Common myeloid progenitor, CD34-positive (primary cell): ENCODE measurements around the gene SP100.
A peak's percentile ranks its signal among the peaks of the same experiment; 100 is the strongest.

Experiments
- CTCF ChIA-PET: fragments of 350-600 bp; sonication (Branson Sonifier 250); formaldehyde crosslinking; loops from one replicate; lab custom pipeline; 2021; ENCODE audit warnings: antibody characterized with exemption; lab: Charles Lee
- POLR2A ChIA-PET: fragments of 350-600 bp; sonication (Branson Sonifier 250); formaldehyde crosslinking; loops from one replicate; lab custom pipeline; 2021; ENCODE audit warnings: antibody characterized with exemption; lab: Charles Lee
- DNase-seq, 3 donors: peaks; one replicate each; pipeline versions ENCODE4 v3.0.0 to v3.0.0-alpha.2; 2013
- H3K27ac ChIP-seq, 2 experiments: 1 replicate in 1 of 2; 2 replicates in 1 of 2; pipeline ENCODE4 v1.7.0; 2013; ENCODE audit warnings: inconsistent platforms in 2 of 2, low read length in 2 of 2, mild to moderate bottlenecking in 2 of 2, low read depth in 1 of 2, moderate library complexity in 1 of 2; ENCODE audit not compliant: severe bottlenecking in 2 of 2, insufficient read depth in 1 of 2, poor library complexity in 1 of 2
- H3K27me3 ChIP-seq, 5 experiments: replicated peaks in 2 of 5; 1 replicate in 3 of 5; 2 replicates in 2 of 5; pipeline versions ENCODE4 v1.6.1 to v1.7.0; 2013; ENCODE audit warnings: low read length in 4 of 5, mild to moderate bottlenecking in 2 of 5, moderate library complexity in 2 of 5, inconsistent platforms in 1 of 5; ENCODE audit not compliant: insufficient read depth in 5 of 5, control insufficient read depth in 4 of 5
- H3K36me3 ChIP-seq, 4 experiments: 1 replicate in 2 of 4; 2 replicates in 2 of 4; pipeline versions ENCODE4 v1.6.1 to v1.7.0; 2013; ENCODE audit warnings: low read length in 3 of 4, control low read depth in 1 of 4, mild to moderate bottlenecking in 1 of 4; ENCODE audit not compliant: control insufficient read depth in 4 of 4, insufficient read depth in 4 of 4
- H3K4me1 ChIP-seq, 4 experiments: 1 replicate in 3 of 4; 2 replicates in 1 of 4; pipeline versions ENCODE4 v1.6.1 to v1.7.1; 2013; ENCODE audit warnings: low read length in 3 of 4, mild to moderate bottlenecking in 3 of 4, control low read depth in 1 of 4, inconsistent platforms in 1 of 4, moderate library complexity in 1 of 4; ENCODE audit not compliant: control insufficient read depth in 4 of 4, insufficient read depth in 4 of 4; ENCODE audit errors: control extremely low read depth in 1 of 4
- H3K4me3 ChIP-seq, 7 experiments: 1 replicate in 4 of 7; 2 replicates in 3 of 7; pipeline versions ENCODE4 v1.5.1 to v1.7.0; 2013; ENCODE audit warnings: mild to moderate bottlenecking in 7 of 7, low read length in 6 of 7, moderate library complexity in 6 of 7, inconsistent platforms in 2 of 7, low read depth in 2 of 7, control low read depth in 1 of 7; ENCODE audit not compliant: insufficient read depth in 4 of 7, control insufficient read depth in 1 of 7; ENCODE audit errors: extremely low read depth in 1 of 7
- H3K9me3 ChIP-seq, 5 experiments: 1 replicate in 4 of 5; 2 replicates in 1 of 5; pipeline versions ENCODE4 v1.6.1 to v1.7.1; 2013; ENCODE audit warnings: low read length in 4 of 5, mild to moderate bottlenecking in 2 of 5, inconsistent platforms in 1 of 5, low read depth in 1 of 5, moderate library complexity in 1 of 5; ENCODE audit not compliant: control insufficient read depth in 4 of 5, insufficient read depth in 2 of 5; ENCODE audit errors: control extremely low read depth in 1 of 5
- WGBS: methylation state at CpG from one replicate; pipeline ENCODE4 v1.1.5; 2013; ENCODE audit not compliant: insufficient coverage; 5-methylcytosine and 5-hydroxymethylcytosine counted together

Gene SP100

DNA sequence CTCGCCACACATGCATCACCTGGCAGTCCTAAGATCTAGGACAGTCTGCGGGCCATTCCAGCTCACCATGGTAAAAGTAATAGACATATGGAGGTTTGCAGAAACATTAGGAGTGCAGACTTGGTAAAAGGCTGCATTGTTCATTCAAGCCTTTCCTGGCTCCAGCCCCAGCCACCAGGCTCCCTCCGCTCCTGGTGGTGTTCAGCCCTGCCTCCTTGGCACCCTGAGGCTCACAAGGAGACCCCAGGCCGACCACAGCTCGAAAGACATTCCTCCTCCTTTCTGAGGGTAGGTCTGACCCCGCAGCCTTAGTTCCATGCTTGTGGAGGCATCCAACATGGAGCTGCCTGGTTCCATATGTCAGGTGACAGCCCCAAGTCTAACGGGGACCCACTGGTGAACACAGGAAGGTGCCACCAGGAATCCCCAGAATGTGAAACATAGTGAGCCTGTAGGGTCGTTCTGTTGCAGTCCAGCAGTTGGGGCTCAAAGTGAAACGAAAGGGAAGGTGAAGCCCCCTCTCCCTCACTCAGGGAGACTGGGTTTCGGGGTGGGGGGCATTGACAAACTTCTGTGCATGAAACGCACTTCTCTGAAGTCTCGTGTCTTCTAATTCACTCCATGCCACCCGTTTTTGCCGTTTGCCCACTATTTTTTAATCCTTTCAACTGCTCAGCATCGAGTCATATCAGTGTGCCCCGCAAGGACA, 5.0 kb upstream of the SP100 start:
- no peaks in the 10 kb centered on the region for H3K9me3 ChIP-seq
- H3K36me3 ChIP-seq, result no peaks in the 10 kb centered on the region
- peak; percentile 25 to 67 (median 58) for DNase-seq
- 29% methylated on average over 15 of the region's 16 CpGs for WGBS
- ChIA-PET POLR2A (no interaction called here), CTCF (interaction anchor here (1.9 kb wide), 1 partner anchor 45 kb away, joined by 4 read pairs; no protein-coding TSS in a partner anchor)
- H3K4me3 ChIP-seq, result peak overlapping the region; percentile 61 to 96 (median 87)
- H3K27me3 ChIP-seq, result no peaks in the 10 kb centered on the region
- peaks cover 2 to 37% (median 33%) of the 10 kb centered on the region in 4 experiments for H3K4me1 ChIP-seq
- H3K27ac ChIP-seq, result peak overlapping the region; percentile 81 to 93

DNA sequence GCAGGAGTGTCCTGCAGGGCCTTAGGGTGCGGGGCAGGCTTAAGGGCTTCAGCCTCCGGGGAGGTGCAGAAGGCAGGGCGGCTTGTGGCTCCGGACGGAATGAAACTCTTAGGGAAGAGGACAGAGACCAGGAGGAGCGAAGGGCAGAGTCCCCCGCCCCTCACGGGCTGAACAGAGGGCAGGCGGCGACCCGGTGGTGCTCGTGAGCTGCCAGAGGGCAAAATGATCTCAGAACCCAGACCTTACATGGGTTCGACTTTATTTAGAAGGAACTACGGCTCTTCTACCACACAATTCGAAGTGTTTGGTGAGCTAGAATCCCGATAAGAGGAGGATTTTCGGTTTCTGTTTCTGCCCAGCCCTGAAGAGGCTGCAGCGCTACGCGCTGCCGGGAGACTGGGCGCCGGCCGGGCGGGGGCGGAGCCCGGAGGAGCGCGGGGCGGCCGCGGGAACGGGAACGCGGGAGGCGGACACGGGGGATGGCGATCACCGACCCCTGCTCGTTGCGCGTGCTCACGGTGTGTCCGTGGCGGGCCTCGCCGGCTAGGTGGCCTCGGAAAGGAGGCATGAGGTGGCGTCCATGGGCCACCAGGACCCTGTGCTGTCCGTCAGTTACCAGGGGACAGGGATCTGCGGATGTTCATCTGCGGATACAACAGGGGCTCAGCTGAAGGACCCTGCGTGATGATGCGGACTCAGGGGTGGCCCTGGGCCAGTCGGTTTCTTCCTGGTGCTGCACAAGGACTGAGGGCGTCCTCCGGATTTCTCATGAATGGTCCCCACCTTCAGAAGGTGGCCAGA, 4.2 kb upstream of the SP100 start:
- DNase-seq, result peak; percentile 58 to 84 (median 79)

DNA sequence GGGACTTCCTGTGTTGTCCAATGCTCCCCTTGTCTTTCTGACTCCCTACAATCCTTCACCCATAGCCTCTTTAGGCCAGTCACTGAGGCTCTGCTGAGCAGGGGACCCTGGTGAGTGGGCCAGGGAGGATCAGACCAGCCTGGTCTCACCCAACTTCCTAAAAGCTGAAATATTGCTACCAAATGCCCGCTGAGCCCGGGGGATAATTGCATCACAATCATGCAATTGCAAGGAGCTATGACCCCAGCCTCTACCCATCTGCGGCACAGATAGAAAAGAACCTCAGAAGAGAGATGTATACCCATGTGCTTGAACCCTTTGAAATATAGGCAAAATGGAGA, 3.7 kb upstream of the SP100 start:
- Histone ChIP-seq H3K9me3 (no peaks in the 10 kb centered on the region), H3K36me3 (no peaks in the 10 kb centered on the region), H3K4me1 (peaks cover 7 to 44% (median 36%) of the 10 kb centered on the region in 4 experiments), H3K27ac (peak overlapping the region in 1 of 2 experiments; percentile 93), H3K4me3 (peak overlapping the region; percentile 61 to 96 (median 87)), H3K27me3 (no peaks in the 10 kb centered on the region)
- ChIA-PET CTCF (no interaction called here), POLR2A (no interaction called here)
- WGBS, result 76% methylated on average over 3 of the region's 3 CpGs
- DNase-seq, result peak in 2 of 3 donors; percentile 21 to 33

More for the DNA sequence above, 4.2 kb upstream of the SP100 start:
- WGBS, result under 1% methylated on average over 53 of the region's 57 CpGs
- Histone ChIP-seq H3K9me3 (no peaks in the 10 kb centered on the region), H3K27me3 (no peaks in the 10 kb centered on the region), H3K4me3 (peak overlapping the region; percentile 61 to 96 (median 87)), H3K36me3 (no peaks in the 10 kb centered on the region), H3K27ac (peak overlapping the region; percentile 81 to 93), H3K4me1 (peaks cover 2 to 43% (median 36%) of the 10 kb centered on the region in 4 experiments)
- CTCF ChIA-PET, result interaction anchor here (1.9 kb wide), 1 partner anchor 44 kb away, joined by 4 read pairs; no protein-coding TSS in a partner anchor
- POLR2A ChIA-PET, result no interaction called here

DNA sequence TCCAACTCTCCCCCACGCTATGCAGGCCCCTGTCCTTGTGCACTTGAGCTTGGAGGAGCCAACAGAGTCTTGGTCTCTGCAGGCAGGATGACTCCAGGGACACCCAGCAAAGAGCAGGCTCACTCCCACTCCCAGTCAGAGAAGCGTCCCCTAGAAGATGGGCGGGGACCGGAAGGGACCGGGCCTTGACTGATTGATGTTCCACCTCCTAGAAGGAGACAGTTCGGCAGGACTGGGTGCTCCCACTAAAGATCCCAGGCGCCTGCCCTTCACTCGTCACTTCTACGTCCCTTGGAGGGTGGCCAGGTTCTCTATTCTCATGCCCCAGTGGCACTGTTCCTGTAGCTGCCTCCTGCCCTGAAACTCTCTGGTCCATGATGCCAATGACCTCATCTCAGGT, 3.2 kb upstream of the SP100 start:
- Histone ChIP-seq H3K27me3 (no peaks in the 10 kb centered on the region), H3K9me3 (no peaks in the 10 kb centered on the region), H3K27ac (no peak overlapping the region), H3K4me1 (peaks cover 12 to 49% (median 40%) of the 10 kb centered on the region in 4 experiments), H3K4me3 (no peak overlapping the region), H3K36me3 (no peaks in the 10 kb centered on the region)
- ChIA-PET CTCF (interaction anchor here (1.6 kb wide), 1 partner anchor 9 kb away, joined by 3 read pairs; no protein-coding TSS in a partner anchor), POLR2A (no interaction called here)
- DNase-seq, result no peak
- 98% methylated on average over 9 of the region's 9 CpGs for WGBS

DNA sequence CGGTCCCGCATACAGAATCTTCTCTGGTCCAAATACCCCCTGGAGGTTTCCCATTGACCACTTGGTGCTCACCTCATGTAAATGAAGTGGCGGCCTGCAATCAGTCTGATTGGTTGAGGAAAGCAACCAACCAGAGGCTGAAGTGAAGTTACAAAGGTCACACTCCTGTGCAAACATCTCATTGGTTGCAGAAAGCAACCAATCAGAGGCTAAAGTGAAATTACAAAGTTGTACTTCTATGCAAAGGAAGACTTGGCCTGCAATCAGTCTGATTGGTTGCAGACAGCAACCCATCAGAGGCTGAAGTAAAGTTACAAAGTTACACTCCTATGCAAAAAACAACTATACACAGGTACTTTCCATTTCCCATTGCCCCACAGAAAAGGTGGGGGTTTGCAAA, 2.5 kb upstream of the SP100 start:
- Histone ChIP-seq H3K27me3 (no peaks in the 10 kb centered on the region), H3K36me3 (no peaks in the 10 kb centered on the region), H3K9me3 (no peaks in the 10 kb centered on the region), H3K4me3 (no peak overlapping the region), H3K4me1 (peaks cover 17 to 54% (median 45%) of the 10 kb centered on the region in 4 experiments), H3K27ac (no peak overlapping the region)
- CTCF ChIA-PET, result interaction anchor here (1.6 kb wide), 1 partner anchor 9 kb away, joined by 3 read pairs; no protein-coding TSS in a partner anchor
- DNase-seq, result no peak
- POLR2A ChIA-PET, result no interaction called here
- 100% methylated on average over 3 of the region's 3 CpGs for WGBS

DNA sequence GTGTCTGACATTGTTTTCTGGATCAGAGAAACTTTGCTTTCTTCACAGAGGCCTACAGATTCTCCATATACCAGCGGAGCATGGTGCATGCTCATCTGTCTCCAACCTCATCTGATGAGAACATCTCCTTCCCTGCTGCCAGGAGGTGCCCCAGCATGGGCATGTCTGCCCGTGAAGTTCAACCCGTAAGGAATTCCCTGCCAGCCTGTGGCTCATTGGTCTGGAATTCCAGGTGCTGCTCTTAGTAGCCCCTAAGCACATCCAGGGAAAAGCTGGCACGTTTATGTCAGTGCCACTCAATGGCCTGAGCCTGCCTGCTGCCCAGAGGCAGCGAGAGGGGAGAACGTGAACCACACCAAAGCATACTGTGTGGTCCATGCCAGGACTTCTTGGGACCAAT, 1.7 kb upstream of the SP100 start:
- H3K9me3 ChIP-seq, result no peaks in the 10 kb centered on the region
- peaks cover 0 to 3% (median 0%) of the 10 kb centered on the region in 4 experiments for H3K36me3 ChIP-seq
- no peak overlapping the region for H3K4me3 ChIP-seq
- ChIA-PET CTCF (interaction anchor here (1.6 kb wide), 1 partner anchor 10 kb away, joined by 3 read pairs; no protein-coding TSS in a partner anchor), POLR2A (no interaction called here)
- no peak for DNase-seq
- H3K4me1 ChIP-seq, result peaks cover 21 to 53% (median 45%) of the 10 kb centered on the region in 4 experiments
- WGBS, result 98% methylated on average over 6 of the region's 6 CpGs
- no peak overlapping the region for H3K27ac ChIP-seq
- H3K27me3 ChIP-seq, result no peaks in the 10 kb centered on the region
